ENCODE data around the gene ADNP. TPM values are rescaled to one million over a fixed set of nuclear protein-coding genes. Genes with fewer than 3 reads are reported as not detected.

Gene ADNP
- polyA plus RNA-seq, 1 of the 3 experiments (the other 2 are of a cell fraction) = 13.3 TPM

GRCh38 chr20:50885781-50886180, 45.5 kb downstream of the ADNP start:
- Histone ChIP-seq H3K9ac (no peak overlapping the region), H4K20me1 (ENCODE audit: insufficient read depth) (peaks cover 7% of the 10 kb centered on the region), H3K4me2 (no peak overlapping the region), H3F3A (replicated peaks; ENCODE audit: insufficient read depth) (peaks cover 27% of the 10 kb centered on the region), H3K36me3 (replicated peaks in 1 of 2; ENCODE audit: control insufficient read depth in 1 of 2, insufficient read depth in 2 of 2, low read length in 1 of 2) (peaks cover 36 to 41% of the 10 kb centered on the region in 2 experiments), H2AFZ (ENCODE audit: low read depth) (no peak overlapping the region), H3K4me3 (ENCODE audit: low read depth in 2 of 2, low read length in 1 of 2) (no peak overlapping the region), H3K9me2 (no peaks in the 10 kb centered on the region), H3K4me1 (ENCODE audit: control insufficient read depth in 1 of 2, insufficient read depth in 2 of 2, low read depth in 1 of 2, low read length in 1 of 2) (no peaks in the 10 kb centered on the region), H3K27ac (ENCODE audit: low read depth in 2 of 2, low read length in 1 of 2) (no peak overlapping the region), H3K79me2 (ENCODE audit: insufficient read depth) (peaks cover 20% of the 10 kb centered on the region; the same call in 1 of the 2 replicates), H3K27me3 (ENCODE audit: insufficient read depth) (no peaks in the 10 kb centered on the region), H3K9me3 (no peaks in the 10 kb centered on the region)
- POLR2A ChIA-PET = no interaction called here
- TF ChIP-seq FOSL2 (IDR thresholded peaks at IDR 0.05; ENCODE audit: borderline replicate concordance, low read depth) (no peak), MEF2A (IDR thresholded peaks at IDR 0.05; ENCODE audit: borderline replicate concordance, low read depth) (no peak), GABPA (IDR thresholded peaks at IDR 0.05; ENCODE audit: low read depth) (no peak), YY1 (IDR thresholded peaks at IDR 0.05; ENCODE audit: low read depth) (no peak), NFIC (IDR thresholded peaks at IDR 0.05; ENCODE audit: borderline replicate concordance) (no peak), ELF1 (IDR thresholded peaks at IDR 0.05) (no peak), POLR2AphosphoS5 (IDR thresholded peaks at IDR 0.05; ENCODE audit: low read depth, low read length) (no peak), EP300 (IDR thresholded peaks at IDR 0.05; ENCODE audit: borderline replicate concordance in 1 of 2, low read depth in 1 of 2, low read length in 1 of 2) (no peak), PBX3 (IDR thresholded peaks at IDR 0.05) (no peak), FOXM1 (IDR thresholded peaks at IDR 0.05; ENCODE audit: low read depth) (no peak), RFX5 (IDR thresholded peaks at IDR 0.05; ENCODE audit: low read length) (no peak), TCF12 (IDR thresholded peaks at IDR 0.05) (no peak), TEAD4 (IDR thresholded peaks at IDR 0.05; ENCODE audit: borderline replicate concordance, insufficient read depth) (no peak), REST (IDR thresholded peaks at IDR 0.05; ENCODE audit: low read depth, low read length) (no peak), FOXJ3 (CRISPR knock-in tag; IDR thresholded peaks at IDR 0.05) (no peak), USF1 (IDR thresholded peaks at IDR 0.05; ENCODE audit: borderline replicate concordance, low read depth) (no peak), MXI1 (IDR thresholded peaks at IDR 0.05; ENCODE audit: low read depth, low read length) (no peak), JUND (IDR thresholded peaks at IDR 0.05) (no peak)
- DNase-seq = no peak
- WGBS (ENCODE audit: low lambda C conversion rate) = 88% methylated on average over 5 of the region's 5 CpGs
- CTCF ChIA-PET = interaction anchor here (1.5 to 2.3 kb wide), 3 partner anchors 12 to 92 kb away, joined by 4 to 8 read pairs (median 5); no protein-coding TSS in a partner anchor

Measured in SK-N-SH (cell line).